ENCODE data around the gene IKBKE.
"Not testable (repeated sequence)": the region's sequence is repeated elsewhere in the genome, so short reads cannot be mapped to it uniquely, and the experiment has no call there.

IKBKE gene

DNA sequence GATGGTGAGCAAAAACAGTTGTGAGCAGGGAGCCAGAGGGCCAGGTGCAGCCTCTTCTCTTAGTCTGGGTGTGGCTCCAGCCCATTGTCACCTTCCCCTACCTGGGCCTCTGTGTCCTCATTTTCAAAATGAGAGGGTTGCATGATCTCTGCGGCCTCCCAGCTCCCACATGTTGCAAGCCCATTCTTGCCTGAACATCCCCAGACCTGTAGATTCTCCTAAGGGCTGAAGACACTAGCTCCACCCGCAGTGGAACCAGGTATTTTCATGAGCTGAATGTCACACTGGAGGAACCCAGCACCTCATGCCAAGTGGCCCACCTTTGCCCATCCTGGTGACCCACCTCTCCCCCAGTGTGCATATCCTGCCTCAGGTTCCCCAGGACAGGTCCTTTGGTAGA is 12.3 kb downstream of the IKBKE start:
- DNase-seq (ENCODE audit: low spot score in 2 of 2), result no peak
- no peaks in the 10 kb centered on the region for H3K27me3 Mint-ChIP-seq
- H3K4me1 Mint-ChIP-seq, result peaks cover 10% of the 10 kb centered on the region
- no peak overlapping the region for H3K4me3 Mint-ChIP-seq
- peaks cover 37% of the 10 kb centered on the region for H3K36me3 Mint-ChIP-seq (ENCODE audit: insufficient read depth)
- no peaks in the 10 kb centered on the region for H3K9me3 Mint-ChIP-seq
- H3K27ac Mint-ChIP-seq (ENCODE audit: low read depth), result no peak overlapping the region
- no peak for ATAC-seq (replicated peaks; ENCODE audit: extremely low read depth, poor library complexity, severe bottlenecking)

DNA sequence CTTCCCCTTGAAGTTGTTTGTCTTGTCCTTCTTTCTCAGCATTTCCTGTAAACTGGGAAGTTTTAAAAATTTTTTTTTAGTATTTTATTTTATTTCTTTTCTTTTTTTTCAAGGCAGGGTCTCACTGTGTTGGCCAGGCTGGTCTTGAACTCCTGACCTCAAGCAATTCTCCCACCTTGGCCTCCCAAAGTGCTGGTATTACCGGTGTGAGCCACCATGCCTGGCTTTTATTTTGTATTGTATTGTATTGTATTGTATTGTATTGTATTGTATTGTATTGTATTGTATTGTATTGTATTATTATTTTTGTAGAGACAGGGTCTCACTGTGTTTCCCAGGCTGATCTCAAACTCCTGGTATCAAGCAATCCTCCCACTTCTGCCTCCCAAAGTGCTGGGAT is 13.6 kb downstream of the IKBKE start:
- not testable (repeated sequence) for H3K9me3 Mint-ChIP-seq; DNase-seq (ENCODE audit: low spot score in 2 of 2); H3K27me3 Mint-ChIP-seq; H3K4me3 Mint-ChIP-seq; ATAC-seq (replicated peaks; ENCODE audit: extremely low read depth, poor library complexity, severe bottlenecking); H3K4me1 Mint-ChIP-seq; H3K27ac Mint-ChIP-seq (ENCODE audit: low read depth)
- peaks cover 38% of the 10 kb centered on the region for H3K36me3 Mint-ChIP-seq (ENCODE audit: insufficient read depth)

DNA sequence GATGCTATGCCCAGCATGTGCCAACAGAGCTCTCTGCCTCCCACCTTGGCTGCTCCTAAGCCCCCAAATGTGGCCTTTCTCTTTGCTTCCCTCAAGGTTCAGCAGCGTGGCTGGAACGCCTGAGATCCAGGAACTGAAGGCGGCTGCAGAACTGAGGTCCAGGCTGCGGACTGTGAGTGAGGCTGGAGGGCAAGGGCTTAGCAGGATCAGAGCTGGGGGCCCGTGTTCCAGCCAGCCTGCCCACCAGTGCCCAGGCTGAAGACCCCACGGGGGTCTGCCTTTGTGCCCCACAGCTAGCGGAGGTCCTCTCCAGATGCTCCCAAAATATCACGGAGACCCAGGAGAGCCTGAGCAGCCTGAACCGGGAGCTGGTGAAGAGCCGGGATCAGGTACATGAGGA is 14.6 kb downstream of the IKBKE start:
- DNase-seq (ENCODE audit: low spot score in 2 of 2), result no peak
- Mint-ChIP-seq H3K4me1 (no peaks in the 10 kb centered on the region), H3K27me3 (no peaks in the 10 kb centered on the region), H3K36me3 (ENCODE audit: insufficient read depth) (peaks cover 38% of the 10 kb centered on the region), H3K4me3 (no peak overlapping the region), H3K27ac (ENCODE audit: low read depth) (no peak overlapping the region), H3K9me3 (no peaks in the 10 kb centered on the region)
- ATAC-seq (replicated peaks; ENCODE audit: extremely low read depth, poor library complexity, severe bottlenecking), result no peak

DNA sequence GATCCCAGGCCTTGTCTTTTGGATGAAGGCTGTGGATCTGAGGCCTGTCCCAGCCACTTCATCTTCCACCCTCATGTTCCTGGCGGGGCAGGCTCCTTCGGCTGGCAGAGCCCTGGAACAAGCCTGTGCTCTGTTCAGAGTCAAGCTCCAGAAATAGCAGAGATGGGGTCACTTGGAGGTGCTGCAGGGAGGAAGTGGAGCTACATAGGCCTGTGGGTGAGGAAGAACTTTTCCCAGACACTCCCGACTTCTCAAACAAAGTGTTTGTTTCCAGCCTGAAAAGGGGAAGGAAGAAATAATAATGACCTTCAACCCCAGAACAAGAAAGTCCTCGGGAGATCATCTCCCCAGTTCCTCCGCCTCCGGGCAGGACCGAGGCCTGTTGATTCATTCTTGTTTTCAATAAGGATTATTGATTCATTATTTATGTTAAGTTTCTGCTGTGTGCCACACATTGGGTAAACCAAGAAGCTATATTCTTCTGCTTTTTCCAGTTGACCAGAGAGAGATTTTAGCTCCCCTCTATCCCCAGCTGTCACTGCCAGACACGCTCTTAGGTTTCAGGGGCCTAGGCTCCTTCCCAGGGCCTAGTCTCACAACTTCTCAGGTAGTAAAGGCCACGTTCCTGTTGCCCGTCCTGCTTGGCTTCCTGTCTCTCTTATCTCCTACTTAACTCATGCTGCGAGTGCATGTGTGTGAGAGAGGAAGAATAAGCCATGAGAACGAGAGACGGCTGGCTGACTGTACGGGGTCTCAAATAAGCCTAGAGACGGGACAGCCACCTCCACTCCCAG is 16.9 kb downstream of the IKBKE start:
- DNase-seq (ENCODE audit: low spot score in 2 of 2), result no peak
- no peak overlapping the region for H3K27ac Mint-ChIP-seq (ENCODE audit: low read depth)
- peaks cover 6% of the 10 kb centered on the region for H3K4me1 Mint-ChIP-seq
- no peak overlapping the region for H3K4me3 Mint-ChIP-seq
- no peaks in the 10 kb centered on the region for H3K9me3 Mint-ChIP-seq
- H3K27me3 Mint-ChIP-seq, result no peaks in the 10 kb centered on the region
- H3K36me3 Mint-ChIP-seq (ENCODE audit: insufficient read depth), result peaks cover 39% of the 10 kb centered on the region
- ATAC-seq (replicated peaks; ENCODE audit: extremely low read depth, poor library complexity, severe bottlenecking), result no peak

DNA sequence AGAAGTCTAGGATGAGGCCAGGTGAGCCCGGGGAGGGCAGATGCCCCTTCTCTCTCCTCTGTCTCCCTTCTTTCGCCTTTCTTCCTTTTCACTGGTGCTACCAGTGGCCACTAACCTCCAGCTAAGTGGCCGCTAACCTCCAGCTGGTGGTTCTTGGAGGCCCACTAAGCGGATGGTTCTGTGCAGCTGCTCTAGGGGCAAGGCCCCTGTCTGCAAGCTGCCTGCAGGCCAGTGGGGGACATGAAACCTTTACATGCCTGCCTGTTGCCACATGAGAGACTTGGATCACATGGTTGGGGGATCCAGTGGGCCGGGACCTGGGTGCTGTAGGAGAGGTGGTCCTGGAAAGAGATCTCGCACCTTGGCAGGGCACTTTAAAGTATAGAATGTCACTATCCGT is 17.7 kb downstream of the IKBKE start:
- ATAC-seq (replicated peaks; ENCODE audit: extremely low read depth, poor library complexity, severe bottlenecking), result no peak
- Mint-ChIP-seq H3K27me3 (no peaks in the 10 kb centered on the region), H3K27ac (ENCODE audit: low read depth) (no peak overlapping the region), H3K4me3 (no peak overlapping the region), H3K9me3 (no peaks in the 10 kb centered on the region), H3K36me3 (ENCODE audit: insufficient read depth) (peaks cover 34% of the 10 kb centered on the region), H3K4me1 (peaks cover 6% of the 10 kb centered on the region)
- DNase-seq (ENCODE audit: low spot score in 2 of 2), result no peak

DNA sequence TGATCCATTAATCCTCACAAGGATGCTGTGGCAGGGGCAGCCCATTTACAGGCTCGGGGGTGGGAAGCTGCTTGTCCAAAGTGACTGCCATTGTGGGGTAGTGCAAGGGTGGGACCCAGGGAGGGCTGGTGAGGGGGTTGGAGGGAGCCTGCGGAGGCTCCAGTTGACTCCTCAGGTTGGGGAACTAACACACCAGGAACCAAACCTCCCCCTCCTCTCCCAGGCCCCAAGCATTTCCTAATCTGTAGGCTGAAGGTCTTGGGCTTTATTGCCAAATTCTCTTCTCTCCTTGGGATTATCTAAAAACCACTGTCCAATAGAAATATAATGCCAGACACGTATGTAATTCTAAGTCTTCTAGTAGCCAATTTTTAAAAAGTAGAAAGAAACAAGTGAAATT is 18.2 kb downstream of the IKBKE start:
- H3K27me3 Mint-ChIP-seq, result no peaks in the 10 kb centered on the region
- H3K4me3 Mint-ChIP-seq, result no peak overlapping the region
- H3K9me3 Mint-ChIP-seq, result no peaks in the 10 kb centered on the region
- H3K36me3 Mint-ChIP-seq (ENCODE audit: insufficient read depth), result peaks cover 34% of the 10 kb centered on the region
- H3K4me1 Mint-ChIP-seq, result peaks cover 6% of the 10 kb centered on the region
- ATAC-seq (replicated peaks; ENCODE audit: extremely low read depth, poor library complexity, severe bottlenecking) (no peak), DNase-seq (ENCODE audit: low spot score in 2 of 2) (no peak)
- H3K27ac Mint-ChIP-seq (ENCODE audit: low read depth), result no peak overlapping the region

DNA sequence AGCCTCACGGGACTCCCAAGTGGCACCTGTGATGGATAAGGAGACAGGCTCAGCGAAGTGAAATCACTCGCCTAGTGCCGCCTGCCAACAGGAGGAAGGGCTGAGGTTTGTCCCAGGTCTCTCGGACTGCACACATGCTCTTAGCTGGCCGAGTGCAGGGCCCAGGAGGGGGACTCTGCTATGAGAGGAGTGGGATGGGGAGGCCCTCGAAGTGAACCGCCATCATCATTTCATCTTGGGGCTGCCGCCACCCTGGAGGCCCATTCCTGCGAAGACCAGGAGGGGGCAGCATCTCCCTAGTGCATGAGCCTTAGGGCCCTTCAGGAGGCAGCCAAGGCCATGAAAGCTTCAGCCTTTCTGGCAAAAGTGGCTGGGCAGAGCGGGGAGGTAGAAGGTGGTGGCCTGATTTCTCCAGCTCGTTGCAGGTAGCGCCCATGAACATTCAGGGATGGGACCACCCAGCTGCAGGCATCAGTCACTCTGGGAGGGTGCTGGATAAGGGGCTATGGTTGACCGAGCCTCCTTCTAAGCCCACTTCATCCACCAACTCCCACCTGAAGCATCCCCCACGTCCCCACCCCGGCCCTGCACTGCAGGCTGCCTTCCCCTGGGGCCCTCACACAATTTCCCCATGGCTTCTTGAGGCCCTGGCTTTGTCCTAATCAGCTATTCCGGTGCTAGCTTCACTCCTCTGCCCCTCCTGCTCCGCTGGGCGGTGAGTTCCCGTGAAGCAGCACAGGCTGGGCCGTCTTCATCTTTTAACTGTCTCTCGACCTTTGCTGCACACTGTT is 19.9 kb downstream of the IKBKE start:
- peaks cover 36% of the 10 kb centered on the region for H3K36me3 Mint-ChIP-seq (ENCODE audit: insufficient read depth)

DNA sequence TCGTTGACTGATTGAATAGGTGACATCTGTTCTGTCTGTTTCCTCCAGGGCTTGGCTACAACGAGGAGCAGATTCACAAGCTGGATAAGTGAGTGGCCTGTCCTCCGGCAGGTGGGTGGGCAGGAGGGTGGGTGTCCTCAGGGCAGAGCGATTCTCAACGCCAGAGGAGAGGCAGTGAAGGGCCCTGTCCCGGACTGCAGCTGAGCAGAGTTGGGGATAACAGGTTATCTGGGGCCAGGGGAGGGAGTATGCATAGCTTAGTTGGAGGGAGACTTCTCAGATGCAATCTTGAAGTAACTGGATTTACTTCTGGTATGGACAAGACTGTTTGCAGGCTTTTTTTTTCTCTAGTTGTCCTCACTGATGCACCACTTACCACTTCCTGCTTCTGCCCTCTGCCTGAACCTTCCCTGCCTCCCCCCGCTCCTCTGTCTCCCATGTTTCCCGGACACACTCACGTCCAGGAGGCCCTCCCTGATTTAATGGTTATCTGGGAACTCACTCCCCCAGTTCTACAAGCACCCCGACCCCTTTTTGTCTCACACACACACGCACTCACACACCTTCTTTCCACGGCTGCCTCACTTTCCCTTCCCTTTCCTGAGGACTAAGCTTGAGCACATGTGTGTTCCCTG is 20.6 kb downstream of the IKBKE start:
- H3K36me3 Mint-ChIP-seq (ENCODE audit: insufficient read depth), result peaks cover 35% of the 10 kb centered on the region
- no peak for ATAC-seq (replicated peaks; ENCODE audit: extremely low read depth, poor library complexity, severe bottlenecking)

More for the DNA sequence above, 19.9 kb downstream of the IKBKE start:
- no peak overlapping the region for H3K4me3 Mint-ChIP-seq
- H3K4me1 Mint-ChIP-seq, result peaks cover 6% of the 10 kb centered on the region
- H3K9me3 Mint-ChIP-seq, result no peaks in the 10 kb centered on the region
- no peak for ATAC-seq (replicated peaks; ENCODE audit: extremely low read depth, poor library complexity, severe bottlenecking)
- no peak overlapping the region for H3K27ac Mint-ChIP-seq (ENCODE audit: low read depth)
- DNase-seq (ENCODE audit: low spot score in 2 of 2), result peak; percentile 57 to 64
- no peaks in the 10 kb centered on the region for H3K27me3 Mint-ChIP-seq

DNA sequence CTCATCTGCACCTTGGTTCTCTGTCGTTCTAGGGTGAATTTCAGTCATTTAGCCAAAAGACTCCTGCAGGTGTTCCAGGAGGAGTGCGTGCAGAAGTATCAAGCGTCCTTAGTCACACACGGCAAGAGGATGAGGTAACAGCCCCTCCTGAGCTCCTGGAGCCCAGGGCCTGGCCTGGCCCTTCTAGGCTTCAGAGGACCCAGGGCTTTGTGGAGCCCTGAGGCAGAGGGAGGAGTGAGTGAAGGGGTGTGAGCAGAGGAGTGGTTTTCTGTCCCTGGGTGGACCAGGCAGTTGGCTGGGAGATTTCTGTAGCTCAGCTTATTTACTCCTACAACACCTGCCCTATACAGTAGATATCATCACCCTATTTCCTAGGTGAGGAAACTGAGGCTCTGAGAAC is 21.3 kb downstream of the IKBKE start:
- H3K4me3 Mint-ChIP-seq, result no peak overlapping the region

More for the DNA sequence above, 20.6 kb downstream of the IKBKE start:
- H3K4me3 Mint-ChIP-seq, result no peak overlapping the region
- no peak for DNase-seq (ENCODE audit: low spot score in 2 of 2)
- no peaks in the 10 kb centered on the region for H3K9me3 Mint-ChIP-seq
- H3K27ac Mint-ChIP-seq (ENCODE audit: low read depth), result no peak overlapping the region
- H3K4me1 Mint-ChIP-seq, result peaks cover 6% of the 10 kb centered on the region
- H3K27me3 Mint-ChIP-seq, result no peaks in the 10 kb centered on the region

DNA sequence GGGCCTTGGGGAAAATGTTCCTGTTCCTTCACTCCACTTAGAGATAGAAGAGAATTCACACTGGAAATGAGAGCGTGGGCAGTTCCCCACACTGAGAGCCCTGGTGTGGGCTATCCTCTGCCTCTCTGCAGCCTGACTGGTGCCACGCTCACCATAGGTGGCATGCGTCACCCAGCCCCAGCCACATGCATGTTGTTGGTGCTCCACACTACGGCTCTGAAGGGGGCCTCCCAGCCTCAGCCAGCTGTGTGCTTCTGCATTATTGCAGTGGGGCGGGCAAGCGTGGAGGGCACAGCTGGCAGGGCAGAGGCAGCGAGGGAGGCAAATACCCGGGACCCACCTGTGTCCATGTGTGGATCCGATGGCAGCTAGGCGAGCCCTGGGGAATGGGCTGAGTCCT is 22.3 kb downstream of the IKBKE start:
- no peak for DNase-seq (ENCODE audit: low spot score in 2 of 2)
- Mint-ChIP-seq H3K27ac (ENCODE audit: low read depth) (no peak overlapping the region), H3K27me3 (no peaks in the 10 kb centered on the region), H3K4me3 (no peak overlapping the region), H3K36me3 (ENCODE audit: insufficient read depth) (peaks cover 34% of the 10 kb centered on the region), H3K4me1 (peaks cover 19% of the 10 kb centered on the region), H3K9me3 (no peaks in the 10 kb centered on the region)
- ATAC-seq (replicated peaks; ENCODE audit: extremely low read depth, poor library complexity, severe bottlenecking), result no peak

More for the DNA sequence above, 21.3 kb downstream of the IKBKE start:
- Mint-ChIP-seq H3K4me1 (peaks cover 13% of the 10 kb centered on the region), H3K27me3 (no peaks in the 10 kb centered on the region), H3K9me3 (no peaks in the 10 kb centered on the region), H3K36me3 (ENCODE audit: insufficient read depth) (peaks cover 37% of the 10 kb centered on the region), H3K27ac (ENCODE audit: low read depth) (no peak overlapping the region)
- DNase-seq (ENCODE audit: low spot score in 2 of 2), result no peak
- ATAC-seq (replicated peaks; ENCODE audit: extremely low read depth, poor library complexity, severe bottlenecking), result no peak

DNA sequence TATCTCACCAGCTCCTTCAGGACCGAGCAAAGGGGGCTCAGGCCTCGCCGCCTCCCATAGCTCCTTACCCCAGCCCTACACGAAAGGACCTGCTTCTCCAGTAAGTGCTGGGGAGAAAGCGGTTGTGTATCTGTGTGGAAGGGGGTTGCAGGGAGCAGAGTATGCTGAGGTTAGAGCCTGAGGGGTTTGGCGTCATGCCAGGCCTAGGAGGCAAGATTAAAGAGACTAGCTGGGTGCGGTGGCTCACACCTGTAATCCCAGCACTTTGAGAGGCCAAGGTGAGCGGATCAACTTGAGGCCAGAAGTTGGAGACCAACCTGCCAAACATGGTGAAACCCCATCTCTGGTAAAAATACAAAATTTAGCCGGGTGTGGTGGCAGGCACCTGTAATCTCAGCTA is 23.0 kb downstream of the IKBKE start:
- Mint-ChIP-seq H3K4me3 (no peak overlapping the region), H3K9me3 (no peaks in the 10 kb centered on the region), H3K4me1 (peaks cover 19% of the 10 kb centered on the region), H3K27ac (ENCODE audit: low read depth) (no peak overlapping the region), H3K27me3 (no peaks in the 10 kb centered on the region), H3K36me3 (ENCODE audit: insufficient read depth) (peaks cover 33% of the 10 kb centered on the region)
- DNase-seq (ENCODE audit: low spot score in 2 of 2) (no peak), ATAC-seq (replicated peaks; ENCODE audit: extremely low read depth, poor library complexity, severe bottlenecking) (no peak)

DNA sequence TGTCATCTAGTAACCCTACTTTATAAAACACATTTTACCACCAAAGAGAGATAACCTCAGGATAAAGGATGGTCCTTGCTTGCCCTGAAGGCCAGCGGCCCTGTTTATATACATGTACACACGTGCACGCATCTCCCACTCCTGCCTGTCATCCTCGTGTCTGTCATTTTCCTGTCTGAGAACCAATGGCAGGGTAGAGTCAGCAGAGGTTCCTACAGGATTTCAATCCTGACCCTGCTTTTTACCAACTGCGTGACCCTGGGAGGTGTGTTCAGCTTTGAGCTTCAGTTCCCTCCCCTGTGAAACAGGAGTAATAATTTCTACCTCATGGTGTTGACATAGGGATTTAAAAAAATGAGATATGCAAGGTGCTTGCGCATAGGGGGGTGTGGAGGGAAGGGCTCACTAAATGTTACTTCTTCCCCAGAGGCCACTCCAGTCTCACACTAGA is 24.8 kb downstream of the IKBKE start:
- no peak overlapping the region for H3K4me3 Mint-ChIP-seq
- peaks cover 29% of the 10 kb centered on the region for H3K36me3 Mint-ChIP-seq (ENCODE audit: insufficient read depth)
- DNase-seq (ENCODE audit: low spot score in 2 of 2) (no peak), ATAC-seq (replicated peaks; ENCODE audit: extremely low read depth, poor library complexity, severe bottlenecking) (no peak)
- peaks cover 19% of the 10 kb centered on the region for H3K4me1 Mint-ChIP-seq
- H3K9me3 Mint-ChIP-seq, result no peaks in the 10 kb centered on the region
- no peaks in the 10 kb centered on the region for H3K27me3 Mint-ChIP-seq
- H3K27ac Mint-ChIP-seq (ENCODE audit: low read depth), result no peak overlapping the region
